ENCODE measurements around the gene CIP2A.

Gene CIP2A

DNA sequence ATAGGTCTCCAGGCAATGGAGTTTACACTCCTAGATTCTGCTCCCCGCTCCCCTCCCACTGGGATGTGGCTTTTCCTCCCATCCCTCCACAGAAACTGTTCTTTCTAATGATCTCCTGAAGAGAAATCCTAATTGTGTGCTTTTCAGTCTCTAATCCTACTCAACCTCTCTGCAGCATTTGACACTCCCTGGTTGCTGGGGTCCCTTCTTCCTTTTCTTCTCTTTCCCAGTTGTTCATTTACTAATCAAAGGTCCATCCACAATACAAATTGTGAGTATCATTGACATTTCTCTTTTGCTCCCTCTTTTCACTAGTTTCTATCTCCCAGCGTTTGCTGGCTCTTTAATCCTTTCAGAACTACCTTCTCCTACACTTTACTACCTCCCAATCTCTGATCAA, 72.4 kb downstream of the CIP2A start:
- H2AFZ ChIP-seq (ENCODE audit: low read length): no peak overlapping the region
- H3K36me3 ChIP-seq (ENCODE audit: insufficient read depth, low read length): no peaks in the 10 kb centered on the region
- no peaks in the 10 kb centered on the region for H3K79me2 ChIP-seq (ENCODE audit: insufficient read depth, low read length)
- H3K4me2 ChIP-seq (ENCODE audit: low read length): no peak overlapping the region
- no peaks in the 10 kb centered on the region for H3K9me3 ChIP-seq (ENCODE audit: low read length)
- H3K4me1 ChIP-seq (ENCODE audit: insufficient read depth, low read length, severe bottlenecking): no peaks in the 10 kb centered on the region
- H4K20me1 ChIP-seq (ENCODE audit: insufficient read depth, low read length): no peaks in the 10 kb centered on the region
- TF ChIP-seq CTCF (IDR thresholded peaks at IDR 0.05; ENCODE audit: low read length) (no peak), EZH2 (IDR thresholded peaks at IDR 0.05; ENCODE audit: borderline replicate concordance, low read length) (no peak)
- H3K9me2 ChIP-seq (ENCODE audit: low read depth, low read length): no peaks in the 10 kb centered on the region
- H3K9ac ChIP-seq (ENCODE audit: low read length): no peak overlapping the region
- H3K27ac ChIP-seq (ENCODE audit: low read depth, low read length, poor library complexity, severe bottlenecking): no peak overlapping the region
- H3K4me3 ChIP-seq (ENCODE audit: low read depth, low read length, poor library complexity, severe bottlenecking): no peak overlapping the region
- no peaks in the 10 kb centered on the region for H3F3A ChIP-seq (ENCODE audit: insufficient read depth, low read length)
- H3K27me3 ChIP-seq (ENCODE audit: insufficient read depth, low read length): no peaks in the 10 kb centered on the region

DNA sequence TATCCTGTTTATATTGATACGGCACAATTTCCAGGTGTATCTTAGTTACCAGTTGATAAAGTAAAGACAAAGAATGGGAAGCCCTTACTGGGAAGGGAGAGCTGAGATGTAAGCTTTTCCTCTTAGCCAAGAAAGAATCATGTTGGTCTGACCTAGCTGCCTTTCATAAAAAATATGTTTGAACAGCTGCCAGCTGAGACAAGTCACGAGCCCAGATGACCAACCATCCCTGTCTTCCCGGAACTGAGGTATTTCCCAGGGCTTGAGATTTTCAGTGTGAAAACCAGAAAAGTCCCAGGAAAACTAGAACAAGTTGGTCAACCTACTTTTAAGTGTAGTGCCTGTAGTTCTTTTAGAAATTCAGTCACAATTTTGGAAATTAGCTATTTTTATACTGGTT, 75.3 kb downstream of the CIP2A start:
- H3K4me2 ChIP-seq (ENCODE audit: low read length): no peak overlapping the region
- H3F3A ChIP-seq (ENCODE audit: insufficient read depth, low read length): no peaks in the 10 kb centered on the region
- TF ChIP-seq EZH2 (IDR thresholded peaks at IDR 0.05; ENCODE audit: borderline replicate concordance, low read length) (no peak), CTCF (IDR thresholded peaks at IDR 0.05; ENCODE audit: low read length) (no peak)
- no peaks in the 10 kb centered on the region for H3K27me3 ChIP-seq (ENCODE audit: insufficient read depth, low read length)
- H4K20me1 ChIP-seq (ENCODE audit: insufficient read depth, low read length): no peaks in the 10 kb centered on the region
- no peaks in the 10 kb centered on the region for H3K36me3 ChIP-seq (ENCODE audit: insufficient read depth, low read length)
- no peaks in the 10 kb centered on the region for H3K4me1 ChIP-seq (ENCODE audit: insufficient read depth, low read length, severe bottlenecking)
- H3K4me3 ChIP-seq (ENCODE audit: low read depth, low read length, poor library complexity, severe bottlenecking): no peak overlapping the region
- H3K79me2 ChIP-seq (ENCODE audit: insufficient read depth, low read length): no peaks in the 10 kb centered on the region
- no peak overlapping the region for H2AFZ ChIP-seq (ENCODE audit: low read length)
- no peaks in the 10 kb centered on the region for H3K9me3 ChIP-seq (ENCODE audit: low read length)
- no peak overlapping the region for H3K9ac ChIP-seq (ENCODE audit: low read length)
- no peak overlapping the region for H3K27ac ChIP-seq (ENCODE audit: low read depth, low read length, poor library complexity, severe bottlenecking)
- H3K9me2 ChIP-seq (ENCODE audit: low read depth, low read length): no peaks in the 10 kb centered on the region

DNA sequence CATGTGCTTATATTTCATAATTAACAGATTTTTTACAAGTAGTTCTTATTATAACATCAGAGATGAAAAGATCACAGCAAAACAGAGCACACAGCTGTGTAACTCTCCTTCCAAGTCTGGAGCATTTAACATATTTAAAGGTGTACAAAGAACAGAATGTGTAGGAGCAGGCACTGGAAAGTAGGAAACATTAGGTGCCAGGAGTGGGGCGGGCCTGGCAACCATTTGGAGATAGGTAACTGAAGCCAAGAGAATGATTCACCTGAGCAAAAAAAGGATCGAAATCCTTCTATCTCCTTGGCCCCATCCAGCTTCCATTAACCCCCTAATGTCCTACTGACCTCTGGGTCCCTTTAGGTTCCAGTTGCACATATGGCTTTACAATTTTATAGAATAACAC, 76.6 kb downstream of the CIP2A start:
- no peak overlapping the region for H3K4me2 ChIP-seq (ENCODE audit: low read length)
- H3K9ac ChIP-seq (ENCODE audit: low read length): no peak overlapping the region
- H4K20me1 ChIP-seq (ENCODE audit: insufficient read depth, low read length): no peaks in the 10 kb centered on the region
- H3K4me3 ChIP-seq (ENCODE audit: low read depth, low read length, poor library complexity, severe bottlenecking): no peak overlapping the region
- no peaks in the 10 kb centered on the region for H3K9me3 ChIP-seq (ENCODE audit: low read length)
- TF ChIP-seq EZH2 (IDR thresholded peaks at IDR 0.05; ENCODE audit: borderline replicate concordance, low read length): no peak
- TF ChIP-seq CTCF (IDR thresholded peaks at IDR 0.05; ENCODE audit: low read length): no peak
- no peaks in the 10 kb centered on the region for H3K79me2 ChIP-seq (ENCODE audit: insufficient read depth, low read length)
- no peaks in the 10 kb centered on the region for H3F3A ChIP-seq (ENCODE audit: insufficient read depth, low read length)
- no peaks in the 10 kb centered on the region for H3K4me1 ChIP-seq (ENCODE audit: insufficient read depth, low read length, severe bottlenecking)
- H3K27ac ChIP-seq (ENCODE audit: low read depth, low read length, poor library complexity, severe bottlenecking): no peak overlapping the region
- H3K9me2 ChIP-seq (ENCODE audit: low read depth, low read length): no peaks in the 10 kb centered on the region
- H3K27me3 ChIP-seq (ENCODE audit: insufficient read depth, low read length): no peaks in the 10 kb centered on the region
- no peak overlapping the region for H2AFZ ChIP-seq (ENCODE audit: low read length)
- no peaks in the 10 kb centered on the region for H3K36me3 ChIP-seq (ENCODE audit: insufficient read depth, low read length)
